ENCODE measurements around the gene FAM120B.

GRCh38 chr6:170346649-170347048, 40.1 kb downstream of the FAM120B start:
- TF ChIP-seq CTCF (IDR thresholded peaks at IDR 0.05 in 4 of 5, conservative IDR thresholded peaks at IDR 0.05 in 1 of 5) (no peak), POLR2A (IDR thresholded peaks at IDR 0.05) (no peak)

All from gastrocnemius medialis (tissue), 4 donors.